ENCODE results near the gene FBLN1. TPM values are rescaled to one million over a fixed set of nuclear protein-coding genes. Genes with fewer than 3 reads are reported as not detected.
A peak's percentile ranks its signal among the peaks of the same experiment; 100 is the strongest.

Gene FBLN1
- total and polyA plus RNA-seq, 9 of the 15 experiments (the other 6 are each of a cell fraction or from before 2014, with no cell fraction given) = 0.66 TPM; not detected in 8

- TF ChIP-seq DPF2 (IDR thresholded peaks at IDR 0.05) = peak; percentile 75
Measured at GRCh38 chr22:45642986-45643385, 140.3 kb downstream of the FBLN1 start (continued).

DNA sequence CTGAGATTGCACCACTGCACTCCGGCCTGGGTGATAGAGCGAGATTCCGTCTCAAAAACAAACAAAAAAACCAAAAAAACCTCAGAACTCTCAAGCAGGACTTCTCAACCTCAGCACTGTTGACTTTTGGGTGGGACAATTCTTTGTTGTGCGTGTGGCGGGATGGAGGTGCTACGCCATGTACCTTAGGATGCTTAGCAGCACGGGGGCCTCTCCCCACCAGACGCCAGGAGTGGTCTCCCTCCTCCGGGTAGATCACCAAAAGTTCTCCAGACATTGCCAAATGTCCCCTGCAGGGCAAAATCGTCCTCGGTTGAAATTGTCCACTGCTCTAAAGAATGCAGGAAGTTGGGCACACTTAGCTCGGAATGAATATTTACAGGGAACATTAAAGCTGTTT is 142.0 kb downstream of the FBLN1 start:
- Histone ChIP-seq H3K9me3 (replicated peaks; ENCODE audit: control insufficient read depth, insufficient read depth, low read depth, low read length) (no peaks in the 10 kb centered on the region), H3K4me2 (ENCODE audit: insufficient read depth, low read length) (no peak overlapping the region), H2AFZ (ENCODE audit: low read depth, low read length) (no peak overlapping the region), H3K9me1 (ENCODE audit: control insufficient read depth, insufficient read depth, low read length) (no peaks in the 10 kb centered on the region), H3K27me3 (ENCODE audit: control insufficient read depth in 2 of 2, insufficient read depth in 2 of 2, low read length in 2 of 2) (peaks cover 0 to 39% of the 10 kb centered on the region in 2 experiments; a peak in 4 of 5 replicates), H3K27ac (ENCODE audit: extremely low read depth, low read depth, low read length) (no peak overlapping the region), H3K9ac (ENCODE audit: insufficient read depth in 1 of 2, low read depth in 2 of 2, low read length in 2 of 2) (no peak overlapping the region), H3K36me3 (ENCODE audit: control insufficient read depth, insufficient read depth, low read length) (no peaks in the 10 kb centered on the region), H3K4me3 (no peak overlapping the region), H3K79me2 (ENCODE audit: control insufficient read depth, insufficient read depth, low read length) (no peaks in the 10 kb centered on the region), H3K4me1 (replicated peaks in 1 of 2; ENCODE audit: control insufficient read depth in 2 of 2, insufficient read depth in 2 of 2, low read length in 2 of 2) (peaks cover 0 to 25% of the 10 kb centered on the region in 2 experiments; a peak in 4 of 5 replicates), H4K20me1 (replicated peaks; ENCODE audit: control insufficient read depth, insufficient read depth, low read length) (no peaks in the 10 kb centered on the region)
- ATAC-seq (no peak), DNase-seq (ENCODE audit: extremely low read depth in 1 of 4, low spot score in 3 of 4) (no peak), FAIRE-seq (no peak)
- no peak for TF ChIP-seq XRCC3 (IDR thresholded peaks at IDR 0.05)
- no peak for TF ChIP-seq SRF (CRISPR knock-in tag; IDR thresholded peaks at IDR 0.05)
- no peak for TF ChIP-seq TBP (optimal IDR thresholded peaks at IDR 0.05; ENCODE audit: low read depth, low read length)
- intact Hi-C loops (cut with micrococcal nuclease) = loop anchor here (5.0 kb wide), 2 partner anchors 67 to 188 kb away; no protein-coding TSS in a partner anchor
- POLR2A ChIA-PET = no interaction called here
- CTCF ChIA-PET (ENCODE audit: low intra/inter-chr PET ratio) = interaction anchor here (0.8 kb wide), 1 partner anchor 66 kb away, joined by 3 read pairs; no protein-coding TSS in a partner anchor
- in situ Hi-C loops (cut with MboI) = loop anchor here (5.0 to 10.0 kb wide), 3 partner anchors 67 to 338 kb away; no protein-coding TSS in a partner anchor
- no TSS peak for BruUV-seq (replicated peaks)
- WGBS (ENCODE audit: insufficient coverage, low coverage, missing lambda C conversion rate) = 4% methylated on average over 6 of the region's 12 CpGs

All from K562 (cell line).